ENCODE results near the gene KCNJ9.
A peak's percentile ranks its signal among the peaks of the same experiment; 100 is the strongest.
"Not testable (repeated sequence)": the region's sequence is repeated elsewhere in the genome, so short reads cannot be mapped to it uniquely, and the experiment has no call there.

KCNJ9 gene

GRCh38 chr1:160104486-160104885, 23.1 kb downstream of the KCNJ9 start:
- no peak for DNase-seq

- DNase-seq, result no peak
Observed at GRCh38 chr1:160105155-160105554, 23.8 kb downstream of the KCNJ9 start.

GRCh38 chr1:160107512-160107911, 26.2 kb downstream of the KCNJ9 start:
- DNase-seq, result no peak

- DNase-seq, result peak; percentile 52
Observed at GRCh38 chr1:160108888-160109662, 27.7 kb downstream of the KCNJ9 start.

- DNase-seq, result no peak
Observed at GRCh38 chr1:160109686-160110085, 28.3 kb downstream of the KCNJ9 start.

- not testable (repeated sequence) for DNase-seq
Observed at GRCh38 chr1:160111462-160111861, 30.1 kb downstream of the KCNJ9 start.

- peak; percentile 46 for DNase-seq
Observed at GRCh38 chr1:160112357-160112756, 31.0 kb downstream of the KCNJ9 start.

GRCh38 chr1:160113407-160113806, 32.1 kb downstream of the KCNJ9 start:
- DNase-seq, result no peak

GRCh38 chr1:160114085-160114484, 32.7 kb downstream of the KCNJ9 start:
- no peak for DNase-seq

- no peak for DNase-seq
Observed at GRCh38 chr1:160115545-160116282, 34.4 kb downstream of the KCNJ9 start, which contains the start of gene ATP1A2. TSS of gene ATP1A2 (plus strand) at chr1:160115759. CDS start at chr1:160115862, 103 bp downstream.

- DNase-seq, result peak; percentile 53
Observed at GRCh38 chr1:160116283-160117147, 35.2 kb downstream of the KCNJ9 start.

- no peak for DNase-seq
Observed at GRCh38 chr1:160117300-160117699, 36.0 kb downstream of the KCNJ9 start.

- peak; percentile 66 for DNase-seq
Observed at GRCh38 chr1:160117709-160118183, 36.4 kb downstream of the KCNJ9 start.

GRCh38 chr1:160118928-160119327, 37.6 kb downstream of the KCNJ9 start:
- DNase-seq, result no peak

GRCh38 chr1:160120797-160121196, 39.5 kb downstream of the KCNJ9 start:
- no peak for DNase-seq

- DNase-seq, result no peak
Observed at GRCh38 chr1:160121388-160121787, 40.0 kb downstream of the KCNJ9 start.

GRCh38 chr1:160122978-160123495, 41.7 kb downstream of the KCNJ9 start:
- no peak for DNase-seq

- no peak for DNase-seq
Observed at GRCh38 chr1:160123726-160124125, 42.4 kb downstream of the KCNJ9 start.

- DNase-seq, result peak; percentile 79
Observed at GRCh38 chr1:160124705-160125478, 43.6 kb downstream of the KCNJ9 start.

- DNase-seq, result peak; percentile 49
Observed at GRCh38 chr1:160125746-160126145, 44.4 kb downstream of the KCNJ9 start.

GRCh38 chr1:160126342-160126741, 45.0 kb downstream of the KCNJ9 start:
- not testable (repeated sequence) for DNase-seq

- DNase-seq, result no peak
Observed at GRCh38 chr1:160127381-160127780, 46.0 kb downstream of the KCNJ9 start.

Data from fibroblast of upper back skin (primary cell).